Naive B cell (primary cell): Measurements from ENCODE around the gene CUX1. TPM values are rescaled to one million over a fixed set of nuclear protein-coding genes. Genes with fewer than 3 reads are reported as not detected.
"Not testable (repeated sequence)": the region's sequence is repeated elsewhere in the genome, so short reads cannot be mapped to it uniquely, and the experiment has no call there.

Experiments
- ATAC-seq, 2 donors: fragments of 150-1000 bp; cut with Tn5 transposase; 2 replicates each; pipeline ENCODE4 v1.10.0; 2021; ENCODE audit warnings: low read depth in 2 of 2, mild to moderate bottlenecking in 2 of 2, moderate library complexity in 2 of 2
- DNase-seq: peaks from one replicate; pipeline ENCODE4 v3.0.0; 2022
- H3K27ac Mint-ChIP-seq, 6 donors: one replicate each; pipeline ENCODE4 v1.8.0; 2020 to 2022; ENCODE audit warnings: mild to moderate bottlenecking in 6 of 6, mixed read lengths in 6 of 6, moderate library complexity in 5 of 6, inconsistent platforms in 2 of 6
- H3K27me3 Mint-ChIP-seq, 3 donors: one replicate each; pipeline ENCODE4 v1.8.0; 2021 to 2022; ENCODE audit warnings: mixed read lengths in 3 of 3, mild to moderate bottlenecking in 1 of 3
- H3K36me3 Mint-ChIP-seq, 2 donors: one replicate each; pipeline ENCODE4 v1.8.0; 2020 to 2022; ENCODE audit warnings: mixed read lengths in 2 of 2, inconsistent platforms in 1 of 2, mild to moderate bottlenecking in 1 of 2
- H3K4me1 Mint-ChIP-seq, 3 donors: one replicate each; pipeline ENCODE4 v1.8.0; 2020 to 2022; ENCODE audit warnings: mixed read lengths in 3 of 3, inconsistent platforms in 1 of 3, mild to moderate bottlenecking in 1 of 3, moderate library complexity in 1 of 3
- H3K4me3 Mint-ChIP-seq, 8 donors: one replicate each; pipeline ENCODE4 v1.8.0; 2020 to 2022; ENCODE audit warnings: mild to moderate bottlenecking in 8 of 8, mixed read lengths in 8 of 8, moderate library complexity in 8 of 8, inconsistent platforms in 2 of 8
- H3K9me3 Mint-ChIP-seq, 7 donors: one replicate each; pipeline ENCODE4 v1.8.0; 2020 to 2022; ENCODE audit warnings: mixed read lengths in 7 of 7, mild to moderate bottlenecking in 5 of 7, inconsistent platforms in 2 of 7, moderate library complexity in 1 of 7
- polyA plus RNA-seq, 6 donors: library from polyadenylated mRNA; unstranded; fragments of 300-500 nt; fragmentation: Illumina TruSeq; gene quantifications; one replicate each; pipeline ENCODE4 v1.2.3, GENCODE V29; 2021; ENCODE audit warnings: low read depth in 6 of 6

Gene CUX1
- polyA plus RNA-seq, 6 donors from 2014 or later, result 0.66 to 31.5 (median 14.5) TPM

- no peaks in the 10 kb centered on the region for H3K9me3 Mint-ChIP-seq
- H3K36me3 Mint-ChIP-seq, result peaks cover 0 to 16% of the 10 kb centered on the region in 2 donors
- H3K4me3 Mint-ChIP-seq, result no peak overlapping the region
- H3K27ac Mint-ChIP-seq, result peak overlapping the region in 2 of 6 donors; percentile 56 to 66
- DNase-seq (no peak), ATAC-seq (no peak)
- H3K27me3 Mint-ChIP-seq, result no peaks in the 10 kb centered on the region
- peaks cover 12 to 26% (median 18%) of the 10 kb centered on the region in 3 donors for H3K4me1 Mint-ChIP-seq
Observed at GRCh38 chr7:102326157-102326889, 508.9 kb downstream of the CUX1 start.

- H3K27me3 Mint-ChIP-seq, ATAC-seq, H3K36me3 Mint-ChIP-seq, H3K9me3 Mint-ChIP-seq, H3K4me3 Mint-ChIP-seq, DNase-seq: not testable (repeated sequence)
- Mint-ChIP-seq H3K27ac (peak overlapping the region in 1 of 6 donors; percentile 85), H3K4me1 (peaks cover 13 to 32% (median 20%) of the 10 kb centered on the region in 3 donors)
Observed at GRCh38 chr7:102327183-102327582, 509.8 kb downstream of the CUX1 start.

GRCh38 chr7:102328863-102329262 is 511.4 kb downstream of the CUX1 start:
- H3K27ac Mint-ChIP-seq, ATAC-seq, H3K27me3 Mint-ChIP-seq, H3K36me3 Mint-ChIP-seq, DNase-seq, H3K4me3 Mint-ChIP-seq, H3K9me3 Mint-ChIP-seq: not testable (repeated sequence)
- peaks cover 7 to 26% (median 15%) of the 10 kb centered on the region in 3 donors for H3K4me1 Mint-ChIP-seq

- H3K27ac Mint-ChIP-seq, result not testable (repeated sequence)
- peaks cover 7 to 26% (median 15%) of the 10 kb centered on the region in 3 donors for H3K4me1 Mint-ChIP-seq
Observed at GRCh38 chr7:102329366-102329765, 511.9 kb downstream of the CUX1 start.

GRCh38 chr7:102330666-102331460 is 513.4 kb downstream of the CUX1 start:
- not testable (repeated sequence) for H3K36me3 Mint-ChIP-seq, ATAC-seq, DNase-seq, H3K27me3 Mint-ChIP-seq, H3K9me3 Mint-ChIP-seq
- Mint-ChIP-seq H3K27ac (peak overlapping the region in 5 of 6 donors; percentile 21 to 84 (median 54)), H3K4me1 (peaks cover 7 to 26% (median 15%) of the 10 kb centered on the region in 3 donors), H3K4me3 (peak overlapping the region in 5 of 8 donors; percentile 4 to 75 (median 29))

More at GRCh38 chr7:102329366-102329765, 511.9 kb downstream of the CUX1 start:
- not testable (repeated sequence) for H3K27me3 Mint-ChIP-seq, H3K4me3 Mint-ChIP-seq, H3K9me3 Mint-ChIP-seq, ATAC-seq, DNase-seq, H3K36me3 Mint-ChIP-seq

Other genes with a start within 250 kb of the CUX1 start
- not detected for gene MYL10, start 188.3 kb upstream of the CUX1 start, polyA plus RNA-seq